PC-9 (cell line): ENCODE data around the gene CFAP91. TPM values are rescaled to one million over a fixed set of nuclear protein-coding genes. Genes with fewer than 3 reads are reported as not detected.

ENCODE experiments used
- BruUV-seq: library from RNA; stranded (reverse); fragments of 400-500 nt; replicated peaks from 2 replicates; lab custom pipeline; 2021; lab: Mats Ljungman, UMichigan
- CTCF ChIA-PET: fragments of 300-600 bp; sonication (Branson Sonifier 250); formaldehyde crosslinking; loops from one replicate; lab custom pipeline; 2022; ENCODE audit warnings: antibody characterized with exemption; lab: Charles Lee
- POLR2A ChIA-PET: fragments of 300-600 bp; sonication (Branson Sonifier 250); formaldehyde crosslinking; loops from one replicate; lab custom pipeline; 2022; ENCODE audit warnings: antibody characterized with exemption; ENCODE audit not compliant: unreplicated experiment; lab: Charles Lee
- DNase-seq, 2 experiments: peaks; one replicate each; pipeline versions ENCODE4 v3.0.0 to v3.0.0-alpha.2; 2015 to 2022; ENCODE audit warnings: mixed read lengths in 1 of 2
- H2AFZ ChIP-seq: fragments of 200-600 bp; sonication (generic); 2 replicates; pipeline ENCODE4 v1.8.1; 2017; ENCODE audit warnings: antibody characterized with exemption
- H3F3A ChIP-seq: fragments of 200-600 bp; sonication (generic); 2 replicates; pipeline ENCODE4 v1.8.1; 2017; ENCODE audit warnings: antibody characterized with exemption, mild to moderate bottlenecking, low read depth; ENCODE audit not compliant: insufficient read depth
- H3K27ac ChIP-seq: fragments of 200-600 bp; sonication (generic); 2 replicates; pipeline ENCODE4 v1.6.1; 2016; ENCODE audit warnings: mixed run types
- H3K27me3 ChIP-seq: fragments of 200-600 bp; sonication (generic); 2 replicates; pipeline ENCODE4 v1.6.1; 2016; ENCODE audit warnings: low read depth, mixed run types; ENCODE audit not compliant: insufficient read depth
- H3K36me3 ChIP-seq: fragments of 200-600 bp; sonication (generic); 2 replicates; pipeline ENCODE4 v1.6.1; 2016; ENCODE audit warnings: low read depth, mixed run types
- H3K4me1 ChIP-seq: fragments of 200-600 bp; sonication (generic); replicated peaks from 2 replicates; pipeline ENCODE4 v1.6.1; 2016; ENCODE audit warnings: mixed run types; ENCODE audit not compliant: insufficient read depth
- H3K4me2 ChIP-seq: fragments of 200-600 bp; sonication (generic); 2 replicates; pipeline ENCODE4 v1.6.1; 2017; ENCODE audit warnings: mixed run types
- H3K4me3 ChIP-seq: fragments of 200-600 bp; sonication (generic); 2 replicates; pipeline ENCODE4 v1.6.1; 2016; ENCODE audit warnings: mixed run types
- H3K79me2 ChIP-seq: fragments of 200-600 bp; sonication (generic); 2 replicates; pipeline ENCODE4 v1.6.1; 2017; ENCODE audit warnings: low read depth, mixed run types
- H3K9me2 ChIP-seq: fragments of 200-600 bp; sonication (generic); 2 replicates; pipeline ENCODE4 v1.8.1; 2017; ENCODE audit warnings: mild to moderate bottlenecking; ENCODE audit not compliant: insufficient read depth
- H3K9me3 ChIP-seq: fragments of 200-600 bp; sonication (generic); 2 replicates; pipeline ENCODE4 v1.8.1; 2016; ENCODE audit warnings: low read depth; ENCODE audit not compliant: insufficient read depth
- H4K20me1 ChIP-seq: fragments of 200-600 bp; sonication (generic); 2 replicates; pipeline ENCODE4 v1.8.1; 2017; ENCODE audit not compliant: insufficient read depth
- EZH2 ChIP-seq: fragments of 200-600 bp; sonication (generic); IDR thresholded peaks from 2 replicates; pipeline ENCODE4 v1.8.0; 2017; ENCODE audit warnings: antibody characterized with exemption, low read depth
- intact Hi-C: fragments of 100-400 bp; cut with micrococcal nuclease; formaldehyde crosslinking; loops from one replicate; pipeline ENCODE4 v1.10.0; 2022; ENCODE audit not compliant: unreplicated experiment
- total RNA-seq: library from RNA; stranded (reverse); gene quantifications from 2 replicates; pipeline ENCODE4 v1.2.3, GENCODE V29; 2021
- TF ChIP-seq, protein P1 (sequence below): fragments of 200-600 bp; sonication (generic); conservative IDR thresholded peaks from 2 replicates; pipeline ENCODE4 v1.6.1; 2017; ENCODE audit warnings: mixed run types, antibody characterized with exemption, mild to moderate bottlenecking, moderate library complexity

Gene CFAP91
- total RNA-seq, 1 experiment from 2014 or later: 1.2 TPM

DNA sequence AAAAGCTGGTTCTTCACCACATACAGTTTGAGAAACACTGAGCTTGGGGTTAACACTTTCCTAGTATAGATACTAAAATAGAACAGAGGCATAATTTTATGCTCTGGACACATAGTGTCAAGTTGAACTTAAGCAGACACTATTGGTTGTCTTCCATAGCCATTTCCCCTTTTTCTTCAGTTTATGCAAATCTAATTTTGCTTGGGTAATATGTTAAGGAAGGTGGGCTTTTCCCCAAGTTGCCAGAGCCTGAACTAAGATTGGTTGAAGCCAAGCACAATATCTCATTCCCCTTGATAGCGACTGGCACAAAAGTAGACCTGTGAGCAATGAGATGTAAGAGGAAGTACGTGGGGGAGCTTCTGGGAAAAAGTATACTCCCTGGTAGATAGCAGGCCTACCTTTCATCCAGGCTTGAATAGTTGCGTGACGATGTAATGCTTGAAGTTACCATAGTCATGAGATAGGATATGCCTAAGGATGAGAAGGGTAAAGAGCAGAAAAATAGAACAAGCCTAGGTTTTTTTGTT is 37.9 kb upstream of the CFAP91 start:
- H2AFZ ChIP-seq: no peak overlapping the region
- H3K9me2 ChIP-seq: no peaks in the 10 kb centered on the region
- no peaks in the 10 kb centered on the region; the same call in 1 of the 2 replicates for H3K36me3 ChIP-seq
- H3K27ac ChIP-seq: no peak overlapping the region
- TF ChIP-seq, protein P1, sequence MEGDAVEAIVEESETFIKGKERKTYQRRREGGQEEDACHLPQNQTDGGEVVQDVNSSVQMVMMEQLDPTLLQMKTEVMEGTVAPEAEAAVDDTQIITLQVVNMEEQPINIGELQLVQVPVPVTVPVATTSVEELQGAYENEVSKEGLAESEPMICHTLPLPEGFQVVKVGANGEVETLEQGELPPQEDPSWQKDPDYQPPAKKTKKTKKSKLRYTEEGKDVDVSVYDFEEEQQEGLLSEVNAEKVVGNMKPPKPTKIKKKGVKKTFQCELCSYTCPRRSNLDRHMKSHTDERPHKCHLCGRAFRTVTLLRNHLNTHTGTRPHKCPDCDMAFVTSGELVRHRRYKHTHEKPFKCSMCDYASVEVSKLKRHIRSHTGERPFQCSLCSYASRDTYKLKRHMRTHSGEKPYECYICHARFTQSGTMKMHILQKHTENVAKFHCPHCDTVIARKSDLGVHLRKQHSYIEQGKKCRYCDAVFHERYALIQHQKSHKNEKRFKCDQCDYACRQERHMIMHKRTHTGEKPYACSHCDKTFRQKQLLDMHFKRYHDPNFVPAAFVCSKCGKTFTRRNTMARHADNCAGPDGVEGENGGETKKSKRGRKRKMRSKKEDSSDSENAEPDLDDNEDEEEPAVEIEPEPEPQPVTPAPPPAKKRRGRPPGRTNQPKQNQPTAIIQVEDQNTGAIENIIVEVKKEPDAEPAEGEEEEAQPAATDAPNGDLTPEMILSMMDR: no peak
- no peak for TF ChIP-seq EZH2
- H3K4me3 ChIP-seq: no peak overlapping the region
- H3K9me3 ChIP-seq: no peaks in the 10 kb centered on the region
- H3F3A ChIP-seq: no peaks in the 10 kb centered on the region
- DNase-seq: no peak
- H3K79me2 ChIP-seq: no peaks in the 10 kb centered on the region
- H3K4me1 ChIP-seq: no peaks in the 10 kb centered on the region
- H3K4me2 ChIP-seq: no peak overlapping the region
- intact Hi-C loops: no loop called here
- BruUV-seq: no TSS peak
- ChIA-PET CTCF (no interaction called here), POLR2A (interaction anchor here (0.6 to 0.7 kb wide), 2 partner anchors 139 to 759 kb away, joined by 3 read pairs; no protein-coding TSS in a partner anchor)
- no peaks in the 10 kb centered on the region for H4K20me1 ChIP-seq
- no peaks in the 10 kb centered on the region for H3K27me3 ChIP-seq

DNA sequence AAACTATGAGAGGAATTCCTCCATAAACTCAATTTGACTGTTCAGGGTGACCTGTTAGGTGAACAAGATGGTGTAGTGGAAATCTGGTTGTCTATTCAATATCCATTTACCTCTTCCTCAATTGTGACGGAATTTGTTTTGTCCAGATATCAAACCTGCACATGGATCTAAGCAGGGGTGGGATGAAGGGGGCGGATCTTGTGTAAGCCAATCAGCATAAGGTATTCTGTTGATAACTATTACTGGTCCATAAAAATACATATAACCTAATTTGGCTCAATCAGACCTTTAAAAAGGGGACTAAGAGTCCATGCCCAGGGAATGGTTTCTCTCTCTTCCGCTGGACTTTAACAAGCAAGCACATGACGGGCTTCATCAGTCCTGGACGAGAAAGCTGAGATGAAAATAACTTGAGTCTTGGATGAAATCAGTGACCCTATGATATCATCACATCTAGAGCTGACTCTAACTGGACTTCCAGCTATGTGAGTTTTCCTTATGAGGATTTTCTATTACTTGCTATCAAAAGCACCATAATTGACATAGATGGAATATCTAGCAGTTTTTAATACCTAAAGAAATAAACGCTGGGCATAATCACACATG is 36.8 kb upstream of the CFAP91 start:
- no TSS peak for BruUV-seq
- Histone ChIP-seq H3K79me2 (no peaks in the 10 kb centered on the region), H3K9me2 (no peaks in the 10 kb centered on the region), H3K27ac (no peak overlapping the region), H2AFZ (no peak overlapping the region), H3K4me1 (no peaks in the 10 kb centered on the region), H3K9me3 (no peaks in the 10 kb centered on the region), H4K20me1 (no peaks in the 10 kb centered on the region), H3K4me2 (no peak overlapping the region), H3K27me3 (no peaks in the 10 kb centered on the region), H3K36me3 (peaks cover 3% of the 10 kb centered on the region), H3F3A (no peaks in the 10 kb centered on the region), H3K4me3 (no peak overlapping the region)
- ChIA-PET POLR2A (no interaction called here), CTCF (no interaction called here)
- intact Hi-C loops: no loop called here
- TF ChIP-seq EZH2: no peak
- TF ChIP-seq, protein P1: no peak
- no peak for DNase-seq

DNA sequence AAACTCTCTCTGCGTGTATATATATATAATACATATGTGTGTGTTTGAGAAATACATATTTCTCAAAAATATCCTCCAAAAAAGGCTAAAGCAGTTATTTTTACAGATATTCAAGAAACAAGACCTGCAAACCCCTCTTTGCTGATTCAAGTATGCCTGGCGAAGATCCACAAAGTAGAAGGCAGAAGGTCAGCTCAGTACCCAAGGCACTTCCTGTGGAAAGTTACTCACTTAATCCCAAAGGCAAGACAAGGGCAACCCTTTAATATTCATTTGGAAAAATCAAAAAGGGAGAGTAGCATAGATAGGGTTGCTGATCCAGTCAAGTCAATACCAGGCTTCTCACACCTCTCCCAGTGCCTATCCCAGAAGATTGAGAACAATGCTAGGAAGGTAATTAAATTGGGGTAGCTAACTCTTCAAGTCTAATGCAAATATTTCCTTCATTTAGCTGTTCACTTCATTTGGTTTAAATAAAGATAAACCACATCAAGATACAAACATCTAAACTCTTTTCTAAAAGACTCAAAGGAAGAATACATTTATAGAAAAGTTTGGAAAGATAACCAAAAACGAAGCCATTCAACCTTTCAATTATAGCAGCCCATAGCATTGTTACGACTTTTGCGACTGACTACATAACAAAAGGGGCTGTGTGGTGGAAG is 32.8 kb upstream of the CFAP91 start:
- peaks cover 16% of the 10 kb centered on the region for H3K36me3 ChIP-seq
- H3K4me3 ChIP-seq: no peak overlapping the region
- no peaks in the 10 kb centered on the region for H3K27me3 ChIP-seq
- DNase-seq: no peak
- H3K4me2 ChIP-seq: no peak overlapping the region
- no peaks in the 10 kb centered on the region for H3K9me3 ChIP-seq
- TF ChIP-seq EZH2: no peak
- TF ChIP-seq, protein P1: no peak
- H3K79me2 ChIP-seq: 0 out of 2 replicates have a peak, but pooled peaks cover 5% of the 10 kb centered on the region
- 0 out of 2 replicates have a peak, but pooled peaks cover 3% of the 10 kb centered on the region for H4K20me1 ChIP-seq
- no TSS peak for BruUV-seq
- ChIA-PET CTCF (no interaction called here), POLR2A (no interaction called here)
- H2AFZ ChIP-seq: no peak overlapping the region
- intact Hi-C loops: loop anchor here (10.0 kb wide), 1 partner anchor 145 kb away; no protein-coding TSS in a partner anchor
- no peaks in the 10 kb centered on the region for H3K9me2 ChIP-seq
- H3K4me1 ChIP-seq: no peaks in the 10 kb centered on the region
- no peak overlapping the region for H3K27ac ChIP-seq
- H3F3A ChIP-seq: no peaks in the 10 kb centered on the region
